Nucleus accumbens (tissue), 56 donors: ENCODE measurements around the gene PDAP1.
"Not testable (repeated sequence)": the region's sequence is repeated elsewhere in the genome, so short reads cannot be mapped to it uniquely, and the experiment has no call there.

Experiments used
- DNase-seq, 56 donors: peaks; one replicate each; lab custom pipeline; 2025; lab: John Stamatoyannopoulos, UW

PDAP1 gene

GRCh38 chr7:99397297-99397983 is 11.0 kb downstream of the PDAP1 start:
- DNase-seq = no peak

- DNase-seq = no peak
Measured at GRCh38 chr7:99396418-99397296, 11.7 kb downstream of the PDAP1 start.

- no peak for DNase-seq
Measured at GRCh38 chr7:99395616-99396327, 12.6 kb downstream of the PDAP1 start.

GRCh38 chr7:99394188-99394502 is 14.3 kb downstream of the PDAP1 start:
- DNase-seq = no peak

GRCh38 chr7:99393355-99394187 is 14.8 kb downstream of the PDAP1 start:
- peak in 7 of 56 donors; percentile 36 to 69 (median 61) for DNase-seq

- peak in 48 of 56 donors; percentile 7 to 88 (median 48) for DNase-seq
Measured at GRCh38 chr7:99392659-99393354, 15.6 kb downstream of the PDAP1 start.

- no peak for DNase-seq
Measured at GRCh38 chr7:99392046-99392445, 16.4 kb downstream of the PDAP1 start.

- no peak for DNase-seq
Measured at GRCh38 chr7:99390941-99391602, 17.3 kb downstream of the PDAP1 start.

- no peak for DNase-seq
Measured at GRCh38 chr7:99389772-99390171, 18.6 kb downstream of the PDAP1 start.

- DNase-seq = no peak
Measured at GRCh38 chr7:99387912-99388311, 20.5 kb downstream of the PDAP1 start.

- not testable (repeated sequence) for DNase-seq
Measured at GRCh38 chr7:99387239-99387635, 21.2 kb downstream of the PDAP1 start.

- no peak for DNase-seq
Measured at GRCh38 chr7:99386584-99387238, 21.7 kb downstream of the PDAP1 start.

- DNase-seq = no peak
Measured at GRCh38 chr7:99385564-99385963, 22.8 kb downstream of the PDAP1 start.

GRCh38 chr7:99384523-99384922 is 23.9 kb downstream of the PDAP1 start:
- no peak for DNase-seq

GRCh38 chr7:99383791-99384370 is 24.5 kb downstream of the PDAP1 start:
- no peak for DNase-seq

GRCh38 chr7:99383203-99383602 is 25.2 kb downstream of the PDAP1 start:
- DNase-seq = no peak

- DNase-seq = no peak
Measured at GRCh38 chr7:99381664-99382075, 26.7 kb downstream of the PDAP1 start.
